GM12892 (cell line): ENCODE data around the gene ACOT8.

Experiments
- POLR2A ChIP-seq: IDR thresholded peaks from 2 replicates; pipeline ENCODE4 v1.6.1; 2011; ENCODE audit warnings: low read depth, low read length, control low read depth
- TAF1 ChIP-seq: IDR thresholded peaks from 2 replicates; pipeline ENCODE4 v1.6.1; 2011; ENCODE audit warnings: low read depth, mild to moderate bottlenecking, control low read depth, low read length, borderline replicate concordance

- TF ChIP-seq TAF1 (no peak), POLR2A (no peak)
These were observed 16.4 kb downstream of the ACOT8 start for GRCh38 chr20:45840700-45841198.
